ENCODE results near the gene CELSR1. TPM values are rescaled to one million over a fixed set of nuclear protein-coding genes. Genes with fewer than 3 reads are reported as not detected.
"Not testable (repeated sequence)": the region's sequence is repeated elsewhere in the genome, so short reads cannot be mapped to it uniquely, and the experiment has no call there.

CELSR1 gene
- total RNA-seq, 1 donor from 2014 or later, result 16.0 TPM

DNA sequence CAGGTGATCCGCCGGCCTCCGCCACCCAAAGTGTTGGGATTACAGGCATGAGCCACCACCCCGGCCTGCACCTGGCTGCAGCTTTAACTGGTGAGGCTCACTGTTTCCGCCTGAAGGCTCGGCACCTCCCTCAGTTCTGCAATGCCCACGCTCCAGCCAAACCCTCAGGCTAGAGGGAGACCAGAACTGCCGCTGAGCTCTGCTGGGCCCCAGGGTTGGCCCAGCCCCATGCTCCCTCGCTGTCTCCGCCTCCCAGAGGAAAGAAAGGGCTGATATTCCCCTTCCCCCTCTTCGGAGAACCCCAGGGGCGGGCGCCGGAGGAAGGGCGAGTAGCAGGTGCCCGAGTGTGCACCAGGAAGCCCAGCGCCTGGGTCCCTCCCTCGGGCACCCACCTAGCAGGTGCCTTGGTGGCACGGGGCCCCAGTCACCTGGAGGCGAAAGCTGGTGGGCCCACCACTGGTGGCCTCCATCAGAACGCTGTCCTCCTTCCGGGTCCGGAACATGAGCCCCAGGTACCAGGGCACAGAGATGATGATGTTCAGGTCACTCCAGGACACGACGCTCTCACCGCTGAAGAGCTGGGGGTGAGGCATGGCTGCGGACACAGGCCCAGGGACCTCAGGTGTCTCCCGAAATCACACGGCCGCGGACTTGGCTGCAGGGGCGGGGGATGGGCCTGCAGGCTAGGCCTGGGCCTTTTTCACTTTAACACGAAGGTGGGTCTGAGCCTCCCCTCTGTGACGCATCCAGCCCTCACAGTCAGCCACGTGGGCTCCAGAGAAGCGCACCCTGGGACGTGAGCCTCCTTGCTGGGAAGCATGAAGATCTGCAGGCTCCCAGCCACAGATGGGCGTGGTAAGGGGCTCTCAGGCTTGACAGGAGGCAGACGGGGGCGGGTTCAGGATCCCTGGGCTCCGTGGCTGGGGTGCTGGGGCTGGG, 128.6 kb downstream of the CELSR1 start:
- no peak for DNase-seq (ENCODE audit: extremely low spot score, unreplicated experiment)
- TF ChIP-seq, protein P1, sequence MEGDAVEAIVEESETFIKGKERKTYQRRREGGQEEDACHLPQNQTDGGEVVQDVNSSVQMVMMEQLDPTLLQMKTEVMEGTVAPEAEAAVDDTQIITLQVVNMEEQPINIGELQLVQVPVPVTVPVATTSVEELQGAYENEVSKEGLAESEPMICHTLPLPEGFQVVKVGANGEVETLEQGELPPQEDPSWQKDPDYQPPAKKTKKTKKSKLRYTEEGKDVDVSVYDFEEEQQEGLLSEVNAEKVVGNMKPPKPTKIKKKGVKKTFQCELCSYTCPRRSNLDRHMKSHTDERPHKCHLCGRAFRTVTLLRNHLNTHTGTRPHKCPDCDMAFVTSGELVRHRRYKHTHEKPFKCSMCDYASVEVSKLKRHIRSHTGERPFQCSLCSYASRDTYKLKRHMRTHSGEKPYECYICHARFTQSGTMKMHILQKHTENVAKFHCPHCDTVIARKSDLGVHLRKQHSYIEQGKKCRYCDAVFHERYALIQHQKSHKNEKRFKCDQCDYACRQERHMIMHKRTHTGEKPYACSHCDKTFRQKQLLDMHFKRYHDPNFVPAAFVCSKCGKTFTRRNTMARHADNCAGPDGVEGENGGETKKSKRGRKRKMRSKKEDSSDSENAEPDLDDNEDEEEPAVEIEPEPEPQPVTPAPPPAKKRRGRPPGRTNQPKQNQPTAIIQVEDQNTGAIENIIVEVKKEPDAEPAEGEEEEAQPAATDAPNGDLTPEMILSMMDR (IDR thresholded peaks at IDR 0.05), result no peak
- Mint-ChIP-seq H3K27me3 (ENCODE audit: unreplicated experiment) (no peaks in the 10 kb centered on the region), H3K4me3 (ENCODE audit: unreplicated experiment) (no peak overlapping the region), H3K27ac (ENCODE audit: unreplicated experiment) (no peak overlapping the region), H3K4me1 (ENCODE audit: unreplicated experiment) (no peaks in the 10 kb centered on the region), H3K9me3 (ENCODE audit: unreplicated experiment) (no peaks in the 10 kb centered on the region), H3K36me3 (ENCODE audit: unreplicated experiment) (peaks cover 2% of the 10 kb centered on the region)

DNA sequence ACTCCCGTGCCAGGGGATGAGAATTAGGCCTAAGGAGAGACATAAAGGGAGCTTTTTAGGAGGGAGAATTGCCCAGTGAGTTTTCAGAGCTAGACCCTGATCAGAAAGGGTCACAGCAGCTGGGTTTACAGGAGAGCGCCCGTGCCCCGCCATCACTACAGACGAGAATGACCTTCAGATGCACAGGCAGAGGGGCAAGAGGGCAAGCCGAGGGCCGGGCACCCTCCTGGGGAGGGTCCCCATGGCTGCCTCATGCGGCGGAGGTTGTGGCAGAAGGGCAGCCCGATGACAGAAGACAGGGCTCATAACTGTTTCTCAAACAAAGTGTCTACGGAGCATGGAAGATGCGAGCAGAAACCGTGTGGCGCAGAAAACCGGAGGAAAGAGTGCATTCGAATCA, 129.7 kb downstream of the CELSR1 start:
- Mint-ChIP-seq H3K27me3 (ENCODE audit: unreplicated experiment) (no peaks in the 10 kb centered on the region), H3K4me3 (ENCODE audit: unreplicated experiment) (no peak overlapping the region), H3K27ac (ENCODE audit: unreplicated experiment) (no peak overlapping the region), H3K36me3 (ENCODE audit: unreplicated experiment) (peaks cover 2% of the 10 kb centered on the region), H3K4me1 (ENCODE audit: unreplicated experiment) (no peaks in the 10 kb centered on the region), H3K9me3 (ENCODE audit: unreplicated experiment) (no peaks in the 10 kb centered on the region)
- TF ChIP-seq, protein P1 (IDR thresholded peaks at IDR 0.05), result no peak
- DNase-seq (ENCODE audit: extremely low spot score, unreplicated experiment), result no peak

DNA sequence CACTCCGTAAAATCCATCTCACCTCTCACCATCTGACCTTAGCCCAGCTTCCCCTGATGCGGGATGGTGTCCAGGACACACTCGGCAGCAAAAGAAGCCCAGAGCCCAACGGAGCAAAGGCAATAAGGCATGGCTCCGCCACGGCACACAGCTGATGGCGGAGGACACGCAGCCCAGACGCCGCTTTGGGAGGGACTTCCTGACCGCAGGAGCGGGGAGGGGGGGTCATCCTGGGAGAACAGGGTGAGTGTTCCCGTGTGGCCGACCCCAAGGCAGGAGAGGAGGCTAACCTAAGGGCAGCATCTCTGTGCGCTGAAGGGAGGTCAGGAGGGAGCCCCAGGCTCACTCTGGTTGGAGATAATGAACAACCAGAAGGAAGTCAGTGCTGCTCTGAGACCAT, 130.6 kb downstream of the CELSR1 start:
- no peak for DNase-seq (ENCODE audit: extremely low spot score, unreplicated experiment)
- TF ChIP-seq, protein P1 (IDR thresholded peaks at IDR 0.05), result no peak
- no peak overlapping the region for H3K4me3 Mint-ChIP-seq (ENCODE audit: unreplicated experiment)
- no peaks in the 10 kb centered on the region for H3K9me3 Mint-ChIP-seq (ENCODE audit: unreplicated experiment)
- no peak overlapping the region for H3K27ac Mint-ChIP-seq (ENCODE audit: unreplicated experiment)
- H3K36me3 Mint-ChIP-seq (ENCODE audit: unreplicated experiment), result peaks cover 2% of the 10 kb centered on the region
- no peaks in the 10 kb centered on the region for H3K27me3 Mint-ChIP-seq (ENCODE audit: unreplicated experiment)
- no peaks in the 10 kb centered on the region for H3K4me1 Mint-ChIP-seq (ENCODE audit: unreplicated experiment)

DNA sequence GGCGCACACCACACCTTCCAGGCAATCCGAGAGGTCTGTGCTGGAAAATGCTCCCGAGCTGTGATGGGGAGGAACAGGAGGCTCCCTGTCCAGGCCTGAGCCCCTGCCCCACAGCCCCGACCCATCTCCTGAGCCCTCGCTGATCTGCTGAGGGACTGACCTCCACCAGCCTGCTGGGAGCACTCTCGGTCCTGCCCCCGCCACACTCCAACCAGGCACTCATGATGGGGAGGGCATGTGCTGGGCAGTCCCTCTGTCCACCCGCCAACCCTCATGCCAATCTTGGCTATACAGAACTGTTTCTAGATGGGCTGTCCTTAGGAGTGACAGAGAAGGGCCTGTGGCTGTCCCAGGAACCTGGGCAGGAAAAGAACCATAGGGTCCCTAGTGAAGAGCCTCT, 131.1 kb downstream of the CELSR1 start:
- Mint-ChIP-seq H3K27ac (ENCODE audit: unreplicated experiment) (no peak overlapping the region), H3K36me3 (ENCODE audit: unreplicated experiment) (peaks cover 2% of the 10 kb centered on the region), H3K4me1 (ENCODE audit: unreplicated experiment) (no peaks in the 10 kb centered on the region), H3K27me3 (ENCODE audit: unreplicated experiment) (no peaks in the 10 kb centered on the region), H3K9me3 (ENCODE audit: unreplicated experiment) (no peaks in the 10 kb centered on the region), H3K4me3 (ENCODE audit: unreplicated experiment) (no peak overlapping the region)
- TF ChIP-seq, protein P1 (IDR thresholded peaks at IDR 0.05), result no peak
- no peak for DNase-seq (ENCODE audit: extremely low spot score, unreplicated experiment)

DNA sequence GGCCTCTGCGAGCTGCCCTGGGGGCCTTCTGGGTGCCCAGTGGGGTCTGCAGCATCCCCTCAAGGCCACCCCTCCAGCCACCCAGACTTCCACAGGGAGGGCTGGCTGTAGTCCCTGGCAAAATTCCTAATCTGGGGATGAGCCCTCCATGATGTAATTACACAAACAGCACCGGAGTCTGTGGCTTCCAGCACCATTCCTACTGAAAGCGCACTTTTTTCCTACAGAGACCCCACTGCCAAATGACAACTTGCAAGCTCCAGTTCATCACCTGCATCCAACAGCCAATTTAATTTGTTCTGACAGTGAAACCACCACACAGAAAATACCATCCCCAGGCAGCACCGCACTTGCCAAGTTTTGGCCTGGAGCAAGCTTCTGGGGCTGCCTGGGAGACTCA, 131.5 kb downstream of the CELSR1 start:
- peaks cover 2% of the 10 kb centered on the region for H3K36me3 Mint-ChIP-seq (ENCODE audit: unreplicated experiment)
- no peaks in the 10 kb centered on the region for H3K27me3 Mint-ChIP-seq (ENCODE audit: unreplicated experiment)
- no peaks in the 10 kb centered on the region for H3K9me3 Mint-ChIP-seq (ENCODE audit: unreplicated experiment)
- no peaks in the 10 kb centered on the region for H3K4me1 Mint-ChIP-seq (ENCODE audit: unreplicated experiment)
- TF ChIP-seq, protein P1 (IDR thresholded peaks at IDR 0.05), result no peak
- no peak for DNase-seq (ENCODE audit: extremely low spot score, unreplicated experiment)
- H3K27ac Mint-ChIP-seq (ENCODE audit: unreplicated experiment), result no peak overlapping the region
- no peak overlapping the region for H3K4me3 Mint-ChIP-seq (ENCODE audit: unreplicated experiment)

DNA sequence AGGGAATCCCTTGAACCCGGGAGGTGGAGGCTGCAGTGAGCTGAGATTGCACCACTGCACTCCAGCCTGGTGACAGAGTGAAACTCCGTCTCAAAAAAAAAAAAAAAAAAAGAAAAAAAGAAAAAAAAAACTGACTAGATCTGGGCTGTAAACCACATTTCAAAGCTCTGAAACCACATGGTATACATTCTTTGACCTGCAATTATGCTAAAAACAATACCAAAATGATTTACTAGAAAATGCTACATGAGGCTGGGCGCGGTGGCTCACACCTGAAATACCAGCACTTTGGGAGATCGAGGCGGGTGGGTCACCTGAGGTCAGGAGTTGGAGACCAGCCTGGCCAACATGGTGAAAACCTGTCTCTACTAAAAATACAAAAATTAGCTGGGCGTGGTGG, 133.5 kb downstream of the CELSR1 start:
- not testable (repeated sequence) for H3K36me3 Mint-ChIP-seq (ENCODE audit: unreplicated experiment); H3K4me1 Mint-ChIP-seq (ENCODE audit: unreplicated experiment); H3K4me3 Mint-ChIP-seq (ENCODE audit: unreplicated experiment); H3K9me3 Mint-ChIP-seq (ENCODE audit: unreplicated experiment); DNase-seq (ENCODE audit: extremely low spot score, unreplicated experiment); H3K27me3 Mint-ChIP-seq (ENCODE audit: unreplicated experiment); H3K27ac Mint-ChIP-seq (ENCODE audit: unreplicated experiment)
